Measurements from ENCODE around the gene LMBR1. TPM values are rescaled to one million over a fixed set of nuclear protein-coding genes. Genes with fewer than 3 reads are reported as not detected.

Gene LMBR1
- total and polyA plus RNA-seq, 2 donors (not counting 3 experiments of a cell fraction or from before 2014, with no cell fraction given): 14.0 to 72.9 TPM

DNA sequence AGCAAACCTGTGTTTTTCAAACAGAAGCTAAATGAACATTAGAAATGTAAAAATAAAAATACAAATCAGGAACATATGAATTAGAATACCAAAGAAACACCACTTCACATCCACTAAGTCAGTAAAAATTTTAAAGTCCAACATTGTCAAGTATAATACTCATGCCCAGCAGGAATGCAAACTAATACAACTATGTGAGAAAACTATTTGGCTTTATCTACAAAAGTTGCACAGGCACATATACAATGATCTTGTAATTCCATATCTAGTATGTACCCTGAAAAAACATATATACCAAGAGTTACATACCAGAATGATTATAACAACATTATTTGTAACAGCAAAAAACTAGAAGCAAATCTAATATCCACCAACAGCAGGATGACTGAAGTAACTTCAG is 161.3 kb downstream of the LMBR1 start:
- DNase-seq (ENCODE audit: low read depth, low spot score): no peak
- H3K4me1 ChIP-seq (ENCODE audit: control insufficient read depth, extremely low read depth, insufficient read depth, low read length): no peaks in the 10 kb centered on the region
- H4K20me1 ChIP-seq (replicated peaks; ENCODE audit: control insufficient read depth, extremely low read depth, insufficient read depth, low read length): no peaks in the 10 kb centered on the region
- H3K9me1 ChIP-seq (replicated peaks; ENCODE audit: control insufficient read depth, extremely low read depth, insufficient read depth, low read length): no peaks in the 10 kb centered on the region
- intact Hi-C loops (cut with micrococcal nuclease) (no loop called here), dilution Hi-C loops (cut with MboI; ENCODE audit: extremely low pct_ligation_motif_present, low sequenced_read_pairs) (no loop called here)
- H3K27ac ChIP-seq (ENCODE audit: insufficient read depth, low read depth, low read length): no peak overlapping the region
- no peak overlapping the region for H2AFZ ChIP-seq (ENCODE audit: low read depth, low read length)
- H3K9ac ChIP-seq (replicated peaks; ENCODE audit: extremely low read depth, insufficient read depth, low read length): no peak overlapping the region
- BruUV-seq (replicated peaks): no TSS peak
- no peak overlapping the region for H3K4me3 ChIP-seq (replicated peaks in 1 of 3; ENCODE audit: insufficient read depth in 1 of 3, low read depth in 1 of 3, low read length in 3 of 3)
- ChIA-PET CTCF (no interaction called here), POLR2A (no interaction called here)
- H3K79me2 ChIP-seq (ENCODE audit: control insufficient read depth, insufficient read depth, low read length): no peaks in the 10 kb centered on the region
- no peak for FAIRE-seq
- H3K9me3 ChIP-seq (replicated peaks; ENCODE audit: control insufficient read depth, insufficient read depth, low read length): no peaks in the 10 kb centered on the region
- no peaks in the 10 kb centered on the region for H3K27me3 ChIP-seq (ENCODE audit: control insufficient read depth in 2 of 2, insufficient read depth in 2 of 2, low read length in 2 of 2)
- H3K36me3 ChIP-seq (ENCODE audit: control insufficient read depth in 2 of 2, extremely low read depth in 1 of 2, insufficient read depth in 2 of 2, low read length in 2 of 2): no peaks in the 10 kb centered on the region
- no peak overlapping the region for H3K4me2 ChIP-seq (ENCODE audit: insufficient read depth, low read length)
- TF ChIP-seq JUN (IDR thresholded peaks at IDR 0.05; ENCODE audit: borderline replicate concordance, insufficient read depth, insufficient read length, low read depth) (no peak), MYC (IDR thresholded peaks at IDR 0.05; ENCODE audit: low read depth, low read length) (no peak), POLR2A (IDR thresholded peaks at IDR 0.05; ENCODE audit: low read depth, low read length) (no peak), FOS (IDR thresholded peaks at IDR 0.05; ENCODE audit: borderline replicate concordance, insufficient read depth, low read length) (no peak), POLR2AphosphoS5 (IDR thresholded peaks at IDR 0.05; ENCODE audit: insufficient read depth, low read depth, low read length) (no peak), GATA2 (IDR thresholded peaks at IDR 0.05; ENCODE audit: insufficient read depth, insufficient read length, low read depth, low read length) (no peak), EZH2 (IDR thresholded peaks at IDR 0.05; ENCODE audit: borderline replicate concordance, low read depth, low read length, severe bottlenecking) (no peak)
- TF ChIP-seq, protein P1, sequence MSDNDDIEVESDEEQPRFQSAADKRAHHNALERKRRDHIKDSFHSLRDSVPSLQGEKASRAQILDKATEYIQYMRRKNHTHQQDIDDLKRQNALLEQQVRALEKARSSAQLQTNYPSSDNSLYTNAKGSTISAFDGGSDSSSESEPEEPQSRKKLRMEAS (IDR thresholded peaks at IDR 0.05; ENCODE audit: insufficient read depth, insufficient read length): no peak
- TF ChIP-seq, protein P2, sequence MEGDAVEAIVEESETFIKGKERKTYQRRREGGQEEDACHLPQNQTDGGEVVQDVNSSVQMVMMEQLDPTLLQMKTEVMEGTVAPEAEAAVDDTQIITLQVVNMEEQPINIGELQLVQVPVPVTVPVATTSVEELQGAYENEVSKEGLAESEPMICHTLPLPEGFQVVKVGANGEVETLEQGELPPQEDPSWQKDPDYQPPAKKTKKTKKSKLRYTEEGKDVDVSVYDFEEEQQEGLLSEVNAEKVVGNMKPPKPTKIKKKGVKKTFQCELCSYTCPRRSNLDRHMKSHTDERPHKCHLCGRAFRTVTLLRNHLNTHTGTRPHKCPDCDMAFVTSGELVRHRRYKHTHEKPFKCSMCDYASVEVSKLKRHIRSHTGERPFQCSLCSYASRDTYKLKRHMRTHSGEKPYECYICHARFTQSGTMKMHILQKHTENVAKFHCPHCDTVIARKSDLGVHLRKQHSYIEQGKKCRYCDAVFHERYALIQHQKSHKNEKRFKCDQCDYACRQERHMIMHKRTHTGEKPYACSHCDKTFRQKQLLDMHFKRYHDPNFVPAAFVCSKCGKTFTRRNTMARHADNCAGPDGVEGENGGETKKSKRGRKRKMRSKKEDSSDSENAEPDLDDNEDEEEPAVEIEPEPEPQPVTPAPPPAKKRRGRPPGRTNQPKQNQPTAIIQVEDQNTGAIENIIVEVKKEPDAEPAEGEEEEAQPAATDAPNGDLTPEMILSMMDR (IDR thresholded peaks at IDR 0.05; ENCODE audit: extremely low read depth in 1 of 2, insufficient read depth in 1 of 2, low read depth in 1 of 2, low read length in 2 of 2): no peak

Measured in endothelial cell of umbilical vein (primary cell).